Measurements from ENCODE around the gene GINM1. TPM values are rescaled to one million over a fixed set of nuclear protein-coding genes. Genes with fewer than 3 reads are reported as not detected.

GINM1 gene
- total and polyA plus RNA-seq, 2 donors (not counting 3 experiments of a cell fraction or from before 2014, with no cell fraction given) = 14.6 to 38.0 TPM

DNA sequence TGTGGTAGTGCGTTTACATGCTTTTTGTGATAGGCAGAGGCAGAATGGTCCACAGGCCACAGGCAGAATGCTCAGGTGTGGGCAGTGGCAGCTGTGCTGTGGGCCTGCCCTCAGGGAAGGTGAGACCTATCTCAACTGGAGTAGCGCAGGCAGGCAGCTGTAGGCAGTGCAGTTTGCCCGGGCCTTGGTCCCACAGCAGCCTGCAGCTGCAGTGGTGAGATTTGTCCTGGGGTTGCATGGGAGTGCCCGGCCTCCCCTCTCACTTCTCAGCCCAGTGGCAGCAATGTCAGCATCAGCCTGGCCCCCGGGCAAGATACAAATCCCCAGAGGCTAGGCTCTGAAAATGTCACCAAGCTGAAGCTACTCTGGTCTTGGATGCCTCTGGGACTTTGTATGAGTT is 14.3 kb upstream of the GINM1 start:
- H3K9ac ChIP-seq (replicated peaks; ENCODE audit: extremely low read depth, insufficient read depth, low read length) = no peak overlapping the region
- FAIRE-seq (no peak), DNase-seq (ENCODE audit: low read depth, low spot score) (no peak)
- no peaks in the 10 kb centered on the region for H3K9me3 ChIP-seq (replicated peaks; ENCODE audit: control insufficient read depth, insufficient read depth, low read length)
- POLR2A ChIA-PET = no interaction called here
- no peaks in the 10 kb centered on the region for H3K79me2 ChIP-seq (ENCODE audit: control insufficient read depth, insufficient read depth, low read length)
- CTCF ChIA-PET = interaction anchor here (1.1 to 3.0 kb wide), 2 partner anchors 9 to 12 kb away, joined by 4 to 22 read pairs; no protein-coding TSS in a partner anchor
- H3K4me3 ChIP-seq (replicated peaks in 1 of 3; ENCODE audit: insufficient read depth in 1 of 3, low read depth in 1 of 3, low read length in 3 of 3) = no peak overlapping the region
- no peak overlapping the region for H3K4me2 ChIP-seq (ENCODE audit: insufficient read depth, low read length)
- no peaks in the 10 kb centered on the region for H3K36me3 ChIP-seq (ENCODE audit: control insufficient read depth in 2 of 2, extremely low read depth in 1 of 2, insufficient read depth in 2 of 2, low read length in 2 of 2)
- peaks cover 7 to 17% of the 10 kb centered on the region in 2 experiments for H3K27me3 ChIP-seq (ENCODE audit: control insufficient read depth in 2 of 2, insufficient read depth in 2 of 2, low read length in 2 of 2)
- TF ChIP-seq POLR2A (IDR thresholded peaks at IDR 0.05; ENCODE audit: low read depth, low read length) = no peak
- no peak for TF ChIP-seq JUN (IDR thresholded peaks at IDR 0.05; ENCODE audit: borderline replicate concordance, insufficient read depth, insufficient read length, low read depth)
- TF ChIP-seq, protein P1, sequence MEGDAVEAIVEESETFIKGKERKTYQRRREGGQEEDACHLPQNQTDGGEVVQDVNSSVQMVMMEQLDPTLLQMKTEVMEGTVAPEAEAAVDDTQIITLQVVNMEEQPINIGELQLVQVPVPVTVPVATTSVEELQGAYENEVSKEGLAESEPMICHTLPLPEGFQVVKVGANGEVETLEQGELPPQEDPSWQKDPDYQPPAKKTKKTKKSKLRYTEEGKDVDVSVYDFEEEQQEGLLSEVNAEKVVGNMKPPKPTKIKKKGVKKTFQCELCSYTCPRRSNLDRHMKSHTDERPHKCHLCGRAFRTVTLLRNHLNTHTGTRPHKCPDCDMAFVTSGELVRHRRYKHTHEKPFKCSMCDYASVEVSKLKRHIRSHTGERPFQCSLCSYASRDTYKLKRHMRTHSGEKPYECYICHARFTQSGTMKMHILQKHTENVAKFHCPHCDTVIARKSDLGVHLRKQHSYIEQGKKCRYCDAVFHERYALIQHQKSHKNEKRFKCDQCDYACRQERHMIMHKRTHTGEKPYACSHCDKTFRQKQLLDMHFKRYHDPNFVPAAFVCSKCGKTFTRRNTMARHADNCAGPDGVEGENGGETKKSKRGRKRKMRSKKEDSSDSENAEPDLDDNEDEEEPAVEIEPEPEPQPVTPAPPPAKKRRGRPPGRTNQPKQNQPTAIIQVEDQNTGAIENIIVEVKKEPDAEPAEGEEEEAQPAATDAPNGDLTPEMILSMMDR (IDR thresholded peaks at IDR 0.05; ENCODE audit: extremely low read depth in 1 of 2, insufficient read depth in 1 of 2, low read depth in 1 of 2, low read length in 2 of 2) = no peak
- TF ChIP-seq POLR2AphosphoS5 (IDR thresholded peaks at IDR 0.05; ENCODE audit: insufficient read depth, low read depth, low read length) = no peak
- TF ChIP-seq GATA2 (IDR thresholded peaks at IDR 0.05; ENCODE audit: insufficient read depth, insufficient read length, low read depth, low read length) = no peak
- TF ChIP-seq MYC (IDR thresholded peaks at IDR 0.05; ENCODE audit: low read depth, low read length) = no peak
- TF ChIP-seq, protein P2, sequence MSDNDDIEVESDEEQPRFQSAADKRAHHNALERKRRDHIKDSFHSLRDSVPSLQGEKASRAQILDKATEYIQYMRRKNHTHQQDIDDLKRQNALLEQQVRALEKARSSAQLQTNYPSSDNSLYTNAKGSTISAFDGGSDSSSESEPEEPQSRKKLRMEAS (IDR thresholded peaks at IDR 0.05; ENCODE audit: insufficient read depth, insufficient read length) = no peak
- no peak for TF ChIP-seq FOS (IDR thresholded peaks at IDR 0.05; ENCODE audit: borderline replicate concordance, insufficient read depth, low read length)
- TF ChIP-seq EZH2 (IDR thresholded peaks at IDR 0.05; ENCODE audit: borderline replicate concordance, low read depth, low read length, severe bottlenecking) = no peak
- intact Hi-C loops (cut with micrococcal nuclease) (no loop called here), dilution Hi-C loops (cut with MboI; ENCODE audit: extremely low pct_ligation_motif_present, low sequenced_read_pairs) (no loop called here)
- no peaks in the 10 kb centered on the region for H3K4me1 ChIP-seq (ENCODE audit: control insufficient read depth, extremely low read depth, insufficient read depth, low read length)
- BruUV-seq (replicated peaks) = no TSS peak
- H4K20me1 ChIP-seq (replicated peaks; ENCODE audit: control insufficient read depth, extremely low read depth, insufficient read depth, low read length) = no peaks in the 10 kb centered on the region
- no peak overlapping the region for H3K27ac ChIP-seq (ENCODE audit: insufficient read depth, low read depth, low read length)
- H3K9me1 ChIP-seq (replicated peaks; ENCODE audit: control insufficient read depth, extremely low read depth, insufficient read depth, low read length) = no peaks in the 10 kb centered on the region
- H2AFZ ChIP-seq (ENCODE audit: low read depth, low read length) = no peak overlapping the region
